Stimulated activated CD4-positive, alpha-beta T cell treated with anti-CD3 and anti-CD28 coated beads, Interleukin-4, amount 100 ng/mL, for 48 hours (primary cell): ENCODE measurements around the gene RTN4R.
"Not testable (repeated sequence)": the region's sequence is repeated elsewhere in the genome, so short reads cannot be mapped to it uniquely, and the experiment has no call there.

Experiments used
- DNase-seq, 2 donors: peaks; one replicate each; pipeline ENCODE4 v3.0.0-alpha.2; 2020; ENCODE audit warnings: low read depth in 2 of 2

Gene RTN4R

DNA sequence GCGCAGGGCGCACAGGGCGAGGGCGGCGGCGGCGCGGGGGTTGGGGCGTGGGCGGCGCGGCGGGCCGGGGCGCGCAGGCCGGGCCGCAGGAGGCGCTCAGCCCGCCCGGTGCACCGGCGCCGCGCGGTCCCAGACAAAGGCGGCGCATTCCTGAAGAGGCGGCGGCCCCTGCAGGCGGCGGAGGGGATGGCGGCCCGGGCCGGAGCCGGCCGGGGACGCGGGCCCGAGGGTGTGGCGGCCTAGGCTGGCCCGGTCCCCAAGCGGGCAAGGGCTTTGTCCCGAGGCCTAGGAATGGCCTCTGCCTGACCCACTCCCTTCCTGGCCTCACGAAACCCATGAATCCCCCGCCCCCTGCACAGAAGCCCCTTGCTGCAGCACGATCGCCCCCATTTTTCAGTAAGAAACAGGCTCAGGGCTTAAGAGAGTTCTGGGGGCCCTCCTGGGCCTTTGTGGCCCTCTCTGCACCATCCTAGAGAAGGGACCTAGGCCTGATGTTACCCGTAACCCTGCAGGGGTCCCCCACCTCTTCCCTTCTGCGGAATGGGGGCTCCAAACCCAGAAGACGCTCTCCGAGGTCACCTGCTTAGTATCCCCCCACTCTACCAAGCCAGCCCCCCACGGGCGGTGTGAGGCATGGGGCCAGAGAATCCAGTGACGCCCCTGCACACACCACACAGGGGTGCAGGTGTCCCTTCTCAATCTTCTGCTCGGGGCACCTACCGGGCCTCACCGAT is at the start of gene RTN4R:
RTN4R (minus strand) TSS at position 40 of the 734 bp plus-strand sequence. CDS start 226 bp downstream, outside the sequence.
- peak; percentile 42 to 45 for DNase-seq

DNA sequence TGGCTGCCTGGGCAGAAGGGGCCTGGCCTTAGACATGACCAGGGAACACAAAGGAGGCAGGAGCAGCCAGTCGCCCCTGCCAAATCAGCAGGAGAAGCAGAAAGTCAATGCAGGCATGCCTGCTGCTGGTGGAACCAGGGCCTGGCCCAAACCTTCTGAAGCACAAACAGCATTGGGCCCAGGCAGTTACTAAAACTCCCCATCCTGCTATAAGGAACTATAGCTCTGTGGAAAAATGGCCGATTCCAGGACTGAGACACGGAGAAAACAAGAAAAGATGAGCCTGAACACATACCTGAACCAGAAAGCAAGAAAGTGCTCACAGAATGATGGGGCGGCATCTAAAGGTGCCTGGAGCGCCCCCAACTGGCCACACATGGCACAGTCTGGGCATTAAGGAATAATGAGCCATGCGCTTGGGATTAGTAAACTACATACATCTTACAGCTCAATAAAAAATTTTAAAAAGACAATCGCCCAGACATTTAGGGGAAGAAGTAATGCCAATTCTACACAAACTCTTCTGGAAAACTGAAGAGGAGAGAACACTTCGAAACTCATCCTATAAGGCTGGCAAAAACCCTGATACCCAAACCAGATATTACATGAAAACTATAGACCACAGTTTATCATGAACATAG is 49.4 kb upstream of the RTN4R start:
- not testable (repeated sequence) for DNase-seq

DNA sequence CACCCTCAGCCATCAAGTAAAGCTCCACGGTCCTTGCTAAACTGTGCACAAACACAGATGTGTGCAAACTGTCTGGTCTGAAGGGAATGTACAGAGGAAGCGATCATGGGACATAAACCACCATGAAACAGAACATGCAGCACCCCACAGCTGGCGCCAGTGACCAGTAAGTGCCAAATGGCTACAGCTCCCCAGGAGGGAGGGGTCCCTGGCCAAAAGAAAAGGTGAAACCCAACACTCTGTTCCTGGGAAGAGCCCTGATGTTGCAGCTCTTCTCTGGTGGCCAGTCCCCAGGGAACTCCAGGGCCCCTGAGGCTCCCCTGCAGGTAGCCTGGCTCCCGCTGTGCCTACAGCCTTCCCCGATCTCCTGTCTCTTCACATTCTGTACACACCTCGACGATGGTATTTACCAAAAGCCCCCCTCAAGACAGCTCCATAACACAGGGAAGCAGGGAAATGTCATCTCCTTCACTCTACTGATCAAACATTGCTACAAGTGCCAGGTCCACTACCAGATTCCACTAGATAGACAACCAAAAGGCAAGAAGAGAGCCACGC is 48.8 kb upstream of the RTN4R start:
- no peak for DNase-seq

DNA sequence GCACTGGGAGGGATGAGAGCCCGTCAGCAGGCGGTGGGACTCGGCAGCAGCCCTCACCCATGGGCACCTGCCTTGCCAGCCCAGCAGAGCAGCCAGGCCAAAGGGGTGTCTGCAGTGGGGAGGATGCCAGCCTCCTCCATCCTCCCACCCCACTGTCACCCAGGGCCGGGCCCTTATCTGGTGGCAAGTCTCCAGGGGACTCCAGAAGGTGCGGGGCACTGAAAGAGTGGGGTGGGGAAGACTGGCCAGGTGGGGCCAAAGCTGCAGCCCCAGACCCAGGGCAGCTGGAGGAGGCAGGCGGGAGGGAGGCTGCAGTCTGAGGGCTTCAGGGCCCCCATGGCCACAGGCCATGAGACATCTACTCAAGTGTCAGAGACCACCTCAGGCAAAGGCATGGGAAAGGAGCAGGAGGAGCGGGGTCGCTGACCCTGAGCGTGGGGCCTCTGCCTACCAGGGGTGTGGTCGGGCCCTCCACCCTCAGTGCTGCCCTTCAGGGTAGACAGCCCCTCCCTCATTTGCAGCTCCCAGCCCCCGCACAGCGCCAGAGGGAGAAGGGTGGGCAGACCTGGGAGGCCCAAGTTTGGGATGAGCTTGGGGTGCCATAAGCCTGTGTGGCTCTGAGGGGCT is 48.2 kb upstream of the RTN4R start:
- no peak for DNase-seq

DNA sequence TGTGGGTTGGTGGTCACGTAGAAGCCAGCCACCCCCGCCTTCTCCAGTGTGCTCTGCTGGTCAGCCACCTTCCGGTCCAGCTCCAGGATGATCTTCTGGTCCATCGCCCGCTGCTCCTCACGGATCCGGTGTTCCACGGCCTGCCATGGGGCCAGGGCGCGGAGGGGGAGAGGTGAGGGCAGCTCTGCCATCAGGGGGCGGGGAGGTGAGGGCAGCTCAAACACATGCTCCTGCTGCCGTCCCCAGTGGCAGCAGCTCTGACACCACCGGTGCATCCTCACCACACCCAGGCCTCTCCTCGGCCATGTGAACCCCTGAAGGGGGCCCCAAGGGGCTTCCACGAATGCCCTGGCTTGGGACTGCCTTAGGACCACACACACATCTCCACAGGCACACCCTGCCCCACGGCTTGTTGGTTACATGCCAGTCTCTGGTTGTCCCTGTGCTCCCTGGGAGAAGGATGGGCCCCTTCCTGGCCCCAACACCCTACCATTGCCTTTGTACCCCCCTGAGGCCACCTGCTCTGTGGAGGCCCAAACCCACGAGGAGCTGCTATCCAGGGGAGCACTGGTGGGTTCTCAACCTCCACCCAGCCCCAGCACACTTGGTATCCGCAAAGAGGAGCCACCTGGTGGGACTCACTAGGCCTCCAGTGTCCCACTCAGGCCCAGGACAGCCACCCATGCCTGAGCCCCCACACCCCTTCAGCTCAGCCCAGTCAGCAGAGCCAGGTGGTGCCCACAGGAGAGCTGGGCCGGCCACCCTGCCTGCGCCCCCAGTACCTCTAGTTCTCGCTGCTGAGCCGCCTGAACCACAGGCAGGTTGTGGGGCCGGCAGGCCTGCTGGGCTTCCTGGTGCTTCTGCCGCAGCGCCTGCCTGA is 47.5 kb upstream of the RTN4R start:
- no peak for DNase-seq

DNA sequence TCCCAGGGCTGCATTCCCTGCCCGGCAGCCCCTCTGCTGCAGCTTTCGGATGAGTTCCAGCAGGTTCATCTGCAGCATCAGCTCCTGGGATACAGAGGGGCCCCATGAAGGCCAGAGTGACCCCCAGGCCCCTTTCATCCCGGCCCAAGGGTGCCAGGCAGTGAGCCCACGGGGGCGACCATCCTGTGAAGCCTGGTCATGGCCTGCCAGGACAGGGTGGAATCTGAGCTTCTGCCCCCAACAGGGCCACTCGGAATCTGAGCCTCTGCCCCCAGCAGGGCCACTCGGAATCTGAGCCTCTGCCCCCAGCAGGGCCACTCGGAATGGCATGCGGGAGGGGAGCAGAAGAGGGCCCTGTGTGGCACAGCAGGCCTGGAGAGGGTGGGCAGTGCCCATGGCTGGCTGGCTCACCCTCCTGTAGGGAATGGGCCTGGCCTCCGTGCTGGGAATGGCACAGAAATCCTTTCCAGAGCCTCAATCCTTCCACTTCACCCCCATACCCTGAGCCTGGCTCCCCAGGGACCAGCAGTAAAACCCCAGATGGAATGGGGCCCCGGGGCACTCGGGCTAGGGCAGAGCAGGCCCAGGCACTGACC is 46.7 kb upstream of the RTN4R start:
- not testable (repeated sequence) for DNase-seq

DNA sequence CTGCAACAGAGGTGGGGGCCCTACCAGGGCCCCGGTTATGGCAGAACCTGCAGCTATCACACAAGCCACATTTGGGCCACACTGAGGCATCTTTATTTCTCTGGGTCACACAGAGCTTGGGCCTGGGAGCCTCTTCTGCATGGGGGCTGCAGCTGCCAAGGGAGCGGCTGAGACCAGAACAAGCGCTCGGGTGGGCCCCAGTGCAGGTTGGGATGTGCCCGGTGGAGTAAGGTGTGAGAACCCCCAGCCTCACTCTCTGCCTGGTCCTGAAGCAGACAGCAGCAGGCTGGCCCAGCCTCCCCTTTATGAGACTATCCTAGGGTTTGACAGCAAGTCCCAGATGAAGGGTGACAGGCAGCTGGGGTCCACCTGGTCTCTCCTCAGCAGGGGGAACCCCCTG is 46.1 kb upstream of the RTN4R start:
- DNase-seq: not testable (repeated sequence)

DNA sequence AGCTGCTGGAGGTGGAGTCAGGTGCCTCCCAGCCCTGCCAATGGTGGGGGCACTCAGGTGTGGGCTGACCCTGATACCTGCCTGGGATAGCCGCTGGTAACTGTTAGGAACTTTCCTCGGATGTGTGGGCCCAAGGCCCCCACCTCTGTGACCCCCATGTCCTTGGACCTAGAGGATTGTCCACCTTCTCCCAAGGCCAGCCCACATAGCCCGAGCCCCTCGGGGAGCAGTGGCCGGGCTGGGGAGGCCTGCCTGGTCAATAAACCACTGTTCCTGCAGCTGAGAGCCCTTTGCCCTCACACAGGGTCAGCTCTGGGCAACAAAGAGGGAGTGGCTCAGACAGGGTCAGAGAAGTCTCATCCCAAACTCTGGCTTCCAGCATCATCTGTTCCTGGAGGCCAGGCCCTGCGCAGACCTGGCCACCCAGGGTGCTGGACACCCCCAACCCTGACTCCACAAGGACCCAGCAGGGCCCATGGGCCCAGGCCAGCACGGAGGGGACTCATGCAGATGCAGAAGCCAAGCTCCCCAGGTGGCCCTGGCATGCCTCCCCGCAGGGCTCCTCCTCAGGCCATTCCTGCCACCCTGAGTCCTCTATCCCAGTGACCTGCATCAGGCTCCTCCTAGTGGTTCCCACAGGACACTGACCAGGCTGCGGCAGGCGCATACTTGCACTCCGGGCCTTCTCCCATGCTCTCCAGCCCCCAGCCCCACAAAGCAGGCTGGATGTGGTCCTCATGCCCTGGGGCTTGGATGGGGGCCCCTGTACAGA is 45.4 kb upstream of the RTN4R start:
- DNase-seq: not testable (repeated sequence)

DNA sequence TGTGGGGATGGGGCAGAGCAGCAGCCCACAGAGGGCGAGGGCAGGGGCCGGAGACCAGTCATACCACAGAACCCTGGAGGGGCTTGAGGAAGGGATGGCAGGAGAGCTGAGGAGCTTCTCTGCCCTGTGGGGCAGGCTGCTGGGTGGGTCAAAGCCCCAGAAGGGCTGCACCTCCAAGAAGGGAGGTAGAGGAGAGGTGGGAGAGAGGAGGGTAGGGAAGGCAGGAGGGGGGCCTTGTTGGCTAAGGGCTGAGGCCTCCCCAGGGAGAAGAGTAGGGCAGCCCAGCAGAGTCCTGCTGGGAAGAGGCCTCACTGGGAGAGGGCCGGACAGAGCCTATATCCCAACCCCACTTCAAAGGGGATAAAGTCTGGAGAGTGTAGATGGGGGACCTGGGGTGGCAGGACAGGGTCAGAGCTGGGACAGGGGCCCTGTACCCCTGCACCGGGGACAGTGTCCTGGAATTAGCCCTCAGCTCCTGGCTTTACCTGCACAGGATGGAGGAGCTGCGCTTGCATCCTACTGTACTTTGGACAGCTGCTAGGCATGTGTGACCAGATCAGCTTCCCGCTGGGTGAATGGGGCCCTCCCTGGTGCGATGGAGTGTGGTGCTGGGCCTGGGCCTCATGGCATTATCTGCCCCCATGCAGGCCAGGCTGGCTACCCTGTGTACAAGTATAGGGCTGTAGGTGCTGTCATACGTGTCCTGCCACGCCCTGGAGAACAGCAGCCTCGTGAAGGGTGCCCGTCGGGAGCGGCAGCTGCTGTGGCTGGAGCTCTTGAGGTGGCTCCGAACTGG is 44.5 kb upstream of the RTN4R start:
- no peak for DNase-seq

DNA sequence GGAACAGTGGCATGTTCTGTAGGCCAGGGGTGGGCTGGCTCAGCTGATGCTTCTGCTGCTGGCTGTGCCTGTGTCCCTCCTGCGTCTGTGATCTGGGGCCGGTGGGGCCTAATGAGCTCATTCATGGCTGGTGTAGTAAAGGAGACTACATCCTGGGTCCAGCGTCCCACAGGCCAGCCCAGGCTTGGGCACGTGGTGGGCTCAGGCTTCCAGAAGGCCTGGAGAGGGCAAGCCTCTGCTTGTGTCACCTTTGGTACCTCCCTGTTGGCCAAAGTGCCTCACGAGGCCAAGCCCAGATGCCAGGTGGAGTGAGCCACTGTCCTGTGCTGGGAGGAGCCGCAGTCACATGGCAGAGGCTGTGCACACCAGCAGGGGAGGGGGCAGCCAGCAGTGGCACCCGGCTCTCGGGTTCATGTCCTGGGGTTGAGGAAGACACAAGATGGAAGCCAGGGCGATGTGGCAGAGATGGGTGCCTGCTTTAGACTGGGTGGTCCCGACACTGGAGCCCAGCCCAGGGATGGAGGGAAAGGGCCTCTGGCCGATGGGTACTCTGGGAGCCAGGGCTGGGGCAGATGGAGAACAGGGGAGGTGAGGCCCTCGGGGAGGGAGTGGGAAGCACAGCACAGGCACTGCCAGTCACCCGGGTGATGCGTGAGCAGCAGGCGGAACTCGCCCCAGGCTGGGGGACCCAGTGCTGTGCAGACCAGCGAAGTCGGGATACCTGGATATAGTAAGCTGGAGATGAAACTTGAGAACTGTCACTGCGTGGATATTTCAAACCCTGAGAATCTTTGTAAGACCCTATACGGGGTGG is 43.3 kb upstream of the RTN4R start:
- DNase-seq: not testable (repeated sequence)

DNA sequence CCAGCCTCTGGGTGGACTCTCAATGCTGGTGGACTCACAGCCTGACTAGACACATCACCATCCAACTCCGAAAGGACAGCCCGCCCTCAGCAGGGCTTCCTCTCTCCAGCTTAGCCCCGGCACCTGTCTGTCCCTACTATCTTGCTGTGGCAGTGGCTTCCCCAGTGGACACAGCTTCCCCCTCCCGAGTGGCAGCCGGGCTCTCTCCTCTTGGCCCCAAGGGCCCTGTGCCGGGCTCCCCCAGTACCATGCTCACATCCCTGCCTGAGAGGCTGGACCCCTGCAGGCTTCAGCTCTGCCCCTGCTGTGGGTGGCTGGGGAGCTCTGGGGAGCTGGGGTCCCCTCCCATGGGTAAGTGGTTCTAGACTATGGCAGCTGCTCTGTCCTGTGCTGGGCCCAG is 42.7 kb upstream of the RTN4R start:
- not testable (repeated sequence) for DNase-seq

DNA sequence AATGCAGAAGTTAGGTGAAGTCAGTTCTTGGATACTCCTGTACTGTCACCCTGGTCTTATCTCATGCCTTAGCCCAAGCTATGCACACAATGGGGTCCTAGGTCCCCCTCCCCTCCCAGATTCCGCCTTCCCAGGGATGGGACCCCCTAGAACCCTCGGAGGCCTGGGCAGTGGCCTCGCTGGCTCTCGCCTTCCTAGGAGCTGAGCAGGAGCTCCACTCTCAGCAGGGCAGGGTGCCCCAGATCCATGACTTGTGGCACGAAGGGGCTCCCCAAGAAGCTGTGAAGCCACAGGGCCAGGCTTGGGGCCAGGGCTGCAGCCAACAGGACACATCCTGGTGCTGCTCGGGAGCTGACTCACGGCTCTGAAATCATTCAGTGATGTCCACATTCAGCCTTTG is 42.1 kb upstream of the RTN4R start:
- not testable (repeated sequence) for DNase-seq

DNA sequence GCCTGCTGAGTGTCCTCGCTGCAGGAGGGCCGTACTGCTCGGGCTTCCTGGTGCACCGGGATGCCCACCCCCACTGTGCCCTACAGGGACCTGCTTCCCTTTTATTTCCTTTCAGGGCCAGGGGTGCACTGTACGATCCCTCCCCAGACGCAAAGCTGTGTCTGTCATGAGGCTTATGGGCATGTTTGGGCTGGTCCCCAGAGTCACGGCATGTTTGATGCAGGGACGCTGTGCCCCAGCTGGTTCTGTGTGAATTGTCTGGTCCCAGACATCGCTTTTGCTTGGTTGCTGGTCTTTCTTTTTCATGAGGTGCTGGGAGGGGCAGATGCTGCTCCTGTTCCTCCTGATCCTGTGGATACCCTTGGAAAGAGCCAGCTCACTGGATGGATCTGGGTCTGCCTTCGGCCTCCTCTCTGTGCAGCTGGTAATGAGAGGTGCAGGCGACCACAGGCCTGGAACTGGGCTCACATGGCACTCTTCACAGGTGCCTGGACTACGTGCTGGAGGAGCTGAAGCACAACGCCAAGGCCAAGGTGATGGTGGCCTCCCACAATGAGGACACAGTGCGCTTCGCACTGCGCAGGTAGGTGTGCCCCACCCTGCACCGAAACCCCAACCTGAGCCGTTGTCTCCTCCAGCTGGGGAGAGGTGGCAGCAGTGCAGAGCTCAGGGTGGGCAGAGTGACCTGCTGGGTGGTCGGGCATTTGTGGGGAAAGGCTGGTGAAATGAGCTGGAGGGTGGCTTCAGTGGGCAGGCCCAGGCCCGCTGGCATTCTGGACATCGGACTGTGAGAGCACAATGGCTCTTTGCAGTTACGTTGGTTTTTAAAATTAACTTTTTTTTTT is 40.9 kb upstream of the RTN4R start:
- DNase-seq: not testable (repeated sequence)

DNA sequence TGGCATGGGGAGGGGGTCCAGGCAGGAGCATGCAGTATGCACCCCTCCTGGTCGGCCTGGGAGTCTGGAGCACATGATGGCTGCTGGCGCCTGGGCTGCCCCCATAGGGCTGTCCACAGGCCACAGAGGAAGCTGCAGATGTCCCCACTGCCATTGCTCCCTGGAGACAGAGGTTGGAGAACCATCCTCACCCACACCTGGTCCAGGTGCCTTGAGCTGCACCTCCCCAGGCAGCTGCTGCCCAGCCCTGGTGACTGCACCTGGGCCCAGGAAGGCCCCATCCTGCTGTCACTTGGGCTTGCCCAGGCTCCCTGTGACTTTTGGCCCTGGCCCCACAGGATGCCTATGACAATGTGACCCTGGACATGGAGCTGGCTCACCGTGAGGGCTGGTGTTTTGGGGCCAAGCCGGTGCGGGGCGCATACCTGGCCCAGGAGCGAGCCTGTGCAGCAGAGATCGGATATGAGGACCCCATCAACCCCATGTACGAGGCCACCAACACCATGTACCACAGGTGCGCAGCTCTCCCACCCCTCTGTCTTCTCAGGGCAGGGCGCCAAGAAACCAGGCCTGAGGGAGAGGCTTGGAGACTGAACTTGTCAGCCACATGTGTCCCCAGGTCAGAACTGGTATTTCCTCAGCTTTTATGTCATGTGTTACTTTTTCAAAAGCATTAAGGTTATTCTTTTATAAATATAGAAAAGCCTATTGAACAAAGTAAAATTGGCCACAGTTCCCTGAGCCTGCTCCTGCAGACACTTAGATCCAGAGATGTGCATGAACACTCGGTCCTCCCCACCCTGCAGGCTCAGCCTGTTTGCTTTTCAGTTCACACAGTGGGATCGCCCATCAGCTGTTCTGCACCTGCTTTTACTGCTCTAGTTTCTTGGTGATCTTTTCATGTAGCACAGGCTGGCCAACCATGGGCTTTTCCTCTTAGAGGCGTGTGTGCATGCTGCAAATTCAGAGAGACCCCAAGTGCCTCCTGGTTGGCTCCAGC is 39.6 kb upstream of the RTN4R start:
- DNase-seq: not testable (repeated sequence)

DNA sequence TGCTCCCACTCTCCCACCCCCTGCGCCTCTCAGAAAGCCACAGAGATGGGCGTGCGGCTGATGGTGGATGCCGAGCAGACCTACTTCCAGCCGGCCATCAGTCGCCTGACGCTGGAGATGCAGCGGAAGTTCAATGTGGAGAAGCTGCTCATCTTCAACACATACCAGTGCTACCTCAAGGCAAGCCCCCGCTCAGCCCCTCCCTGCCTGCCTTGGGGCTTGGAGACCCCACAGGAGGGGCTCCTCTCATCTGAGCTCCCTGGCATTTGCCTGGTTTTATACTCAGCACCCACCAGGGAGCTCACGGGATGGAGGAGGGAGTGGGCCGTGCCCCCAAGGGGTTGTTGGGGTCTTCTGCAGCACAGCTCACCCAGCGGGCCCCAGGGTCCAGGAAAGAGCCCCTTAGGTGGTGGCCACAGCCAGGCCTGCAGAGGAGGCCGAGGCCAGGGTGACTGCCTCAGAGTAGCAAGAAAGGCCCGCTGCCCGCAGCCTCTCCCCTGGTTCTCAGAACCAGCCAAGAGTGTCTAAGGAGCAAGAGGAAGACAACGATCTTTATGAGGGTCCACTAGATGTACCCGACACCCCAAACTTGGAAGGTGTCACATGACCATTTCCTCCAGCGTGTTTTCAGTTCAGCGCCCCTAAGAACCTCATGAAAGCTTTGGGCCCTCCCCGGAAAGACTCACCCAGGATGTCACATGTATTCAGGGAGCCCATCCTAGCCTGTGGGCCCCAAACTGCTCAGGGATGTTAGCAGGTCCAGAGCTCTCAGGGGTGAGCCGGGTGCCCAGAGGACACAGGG is 38.7 kb upstream of the RTN4R start:
- not testable (repeated sequence) for DNase-seq
